Thyroid gland (tissue), 4 donors: ENCODE results near the gene C5. TPM values are rescaled to one million over a fixed set of nuclear protein-coding genes. Genes with fewer than 3 reads are reported as not detected.
A peak's percentile ranks its signal among the peaks of the same experiment; 100 is the strongest.

Experiments
- DNase-seq, 2 donors: peaks; one replicate each; pipeline ENCODE4 v3.0.0-alpha.2; 2019
- H3K27ac ChIP-seq, 3 donors: fragments of 200-600 bp; sonication (generic); 1 replicate in 2 of 3; 2 replicates in 1 of 3; pipeline ENCODE4 v1.5.1; 2016 to 2019; ENCODE audit warnings: mild to moderate bottlenecking in 1 of 3, moderate library complexity in 1 of 3
- H3K27me3 ChIP-seq: fragments of 200-600 bp; sonication (generic); one replicate; pipeline ENCODE4 v1.5.1; 2019
- H3K36me3 ChIP-seq, 2 donors: fragments of 200-600 bp; sonication (generic); one replicate each; pipeline ENCODE4 v1.5.1; 2016 to 2019
- H3K4me1 ChIP-seq, 2 donors: fragments of 200-600 bp; sonication (generic); one replicate each; pipeline ENCODE4 v1.5.1; 2017 to 2019
- H3K4me3 ChIP-seq, 3 donors: fragments of 200-600 bp; sonication (generic); replicated peaks in 1 of 3; 1 replicate in 2 of 3; 2 replicates in 1 of 3; pipeline ENCODE4 v1.5.1; 2016; ENCODE audit warnings: mild to moderate bottlenecking in 1 of 3
- H3K9me3 ChIP-seq: fragments of 200-600 bp; sonication (generic); one replicate; pipeline ENCODE4 v1.5.1; 2017
- CTCF ChIP-seq, 6 experiments: fragments of 200-600 bp in 3 of 6; fragments of 450-650 bp in 3 of 6; sonication (generic) in 3 of 6; IDR thresholded peaks; one replicate each; pipeline ENCODE4 v1.5.1; 2016 to 2019; ENCODE audit warnings: antibody characterized with exemption in 6 of 6, mild to moderate bottlenecking in 2 of 6, inconsistent platforms in 1 of 6, moderate library complexity in 1 of 6
- POLR2A ChIP-seq, 2 donors: fragments of 450-650 bp; IDR thresholded peaks; one replicate each; pipeline ENCODE4 v1.6.1; 2017; ENCODE audit warnings: antibody characterized with exemption in 2 of 2, mild to moderate bottlenecking in 2 of 2, moderate library complexity in 1 of 2
- WGBS, 2 donors: methylation state at CpG; one replicate each; pipeline ENCODE4 v1.1.5; 2017; 5-methylcytosine and 5-hydroxymethylcytosine counted together
- intact Hi-C: fragments of 100-400 bp; cut with DNase I; formaldehyde crosslinking; loops from one replicate; pipeline ENCODE4 v1.15.1; 2023
- total RNA-seq, 4 donors: library from RNA; depleted of rRNA; stranded (reverse); fragments of >200 nt; gene quantifications; one replicate each; pipeline ENCODE4 v1.2.3, GENCODE V29; 2016

The C5 gene
- total RNA-seq, 4 donors from 2014 or later: 1.7 to 3.4 (median 2.8) TPM

GRCh38 chr9:120985819-120986222, 64.3 kb downstream of the C5 start:
- WGBS, 2 donors: 9 to 11% methylated on average over 2 of the region's 2 CpGs
- Histone ChIP-seq H3K4me1 (no peaks in the 10 kb centered on the region), H3K27me3 (no peaks in the 10 kb centered on the region), H3K27ac (no peak overlapping the region), H3K36me3 (no peaks in the 10 kb centered on the region), H3K9me3 (no peaks in the 10 kb centered on the region), H3K4me3 (no peak overlapping the region)
- intact Hi-C loops: no loop called here
- DNase-seq: peak in 1 of 2 donors; percentile 3
- peak in 4 of 6 experiments; percentile 36 to 71 (median 56) for TF ChIP-seq CTCF (IDR thresholded peaks at IDR 0.05)
- TF ChIP-seq POLR2A (IDR thresholded peaks at IDR 0.05): no peak

- intact Hi-C loops: no loop called here
- no peaks in the 10 kb centered on the region for H3K9me3 ChIP-seq
Observed at GRCh38 chr9:120983259-120983837, 66.7 kb downstream of the C5 start.

GRCh38 chr9:120982836-120983235, 67.2 kb downstream of the C5 start:
- Histone ChIP-seq H3K36me3 (no peaks in the 10 kb centered on the region), H3K27me3 (no peaks in the 10 kb centered on the region), H3K27ac (no peak overlapping the region), H3K4me1 (peaks cover 7 to 9% of the 10 kb centered on the region in 2 donors), H3K4me3 (no peak overlapping the region), H3K9me3 (no peaks in the 10 kb centered on the region)
- intact Hi-C loops: no loop called here
- no peak for DNase-seq
- WGBS, 2 donors: 63 to 72% methylated on average over 3 of the region's 3 CpGs
- TF ChIP-seq POLR2A (IDR thresholded peaks at IDR 0.05): no peak
- TF ChIP-seq CTCF (IDR thresholded peaks at IDR 0.05): no peak

More at GRCh38 chr9:120983259-120983837, 66.7 kb downstream of the C5 start:
- H3K27ac ChIP-seq: no peak overlapping the region
- H3K4me1 ChIP-seq: peaks cover 6 to 9% of the 10 kb centered on the region in 2 donors
- H3K4me3 ChIP-seq: no peak overlapping the region
- TF ChIP-seq CTCF (IDR thresholded peaks at IDR 0.05): no peak
- 86 to 92% methylated on average over 3 of the region's 3 CpGs for WGBS, 2 donors
- H3K27me3 ChIP-seq: no peaks in the 10 kb centered on the region
- DNase-seq: no peak
- no peaks in the 10 kb centered on the region for H3K36me3 ChIP-seq

- WGBS, 2 donors: 89 to 96% methylated on average over 3 of the region's 3 CpGs
- no peaks in the 10 kb centered on the region for H3K27me3 ChIP-seq
- peaks cover 7 to 12% of the 10 kb centered on the region in 2 donors for H3K4me1 ChIP-seq
- no peaks in the 10 kb centered on the region for H3K9me3 ChIP-seq
- no peak overlapping the region for H3K27ac ChIP-seq
- H3K4me3 ChIP-seq: no peak overlapping the region
- TF ChIP-seq POLR2A (IDR thresholded peaks at IDR 0.05) (no peak), CTCF (IDR thresholded peaks at IDR 0.05) (no peak)
- no peaks in the 10 kb centered on the region for H3K36me3 ChIP-seq
- no peak for DNase-seq
- intact Hi-C loops: no loop called here
Observed at GRCh38 chr9:120980951-120981350, 69.1 kb downstream of the C5 start.

- Histone ChIP-seq H3K4me1 (peaks cover 7 to 12% of the 10 kb centered on the region in 2 donors), H3K36me3 (no peaks in the 10 kb centered on the region), H3K27me3 (no peaks in the 10 kb centered on the region), H3K27ac (no peak overlapping the region), H3K4me3 (no peak overlapping the region), H3K9me3 (no peaks in the 10 kb centered on the region)
- intact Hi-C loops: no loop called here
- no peak for DNase-seq
- 93% methylated on average over 8 of the region's 8 CpGs for WGBS, 2 donors
- no peak for TF ChIP-seq CTCF (IDR thresholded peaks at IDR 0.05)
Observed at GRCh38 chr9:120979797-120980196, 70.3 kb downstream of the C5 start.
